GM23248 (cell line): ENCODE measurements around the gene EIF2S1. TPM values are rescaled to one million over a fixed set of nuclear protein-coding genes. Genes with fewer than 3 reads are reported as not detected.

ENCODE experiments used
- DNase-seq: peaks from one replicate; pipeline ENCODE4 v3.0.0-alpha.2; 2015
- H2AFZ ChIP-seq: fragments of 200-600 bp; sonication (generic); 2 replicates; pipeline ENCODE4 v1.6.1; 2016; ENCODE audit warnings: antibody characterized with exemption
- H3F3A ChIP-seq: fragments of 200-600 bp; sonication (generic); 2 replicates; pipeline ENCODE4 v1.6.1; 2016; ENCODE audit warnings: mild to moderate bottlenecking, antibody characterized with exemption, mixed run types; ENCODE audit not compliant: insufficient read depth
- H3K27ac ChIP-seq: fragments of 200-600 bp; sonication (generic); 2 replicates; pipeline ENCODE4 v1.5.1; 2016; ENCODE audit warnings: mild to moderate bottlenecking
- H3K27me3 ChIP-seq: fragments of 200-600 bp; sonication (generic); replicated peaks from 2 replicates; pipeline ENCODE4 v1.6.1; 2016; ENCODE audit warnings: mild to moderate bottlenecking; ENCODE audit not compliant: insufficient read depth
- H3K36me3 ChIP-seq: fragments of 200-600 bp; sonication (generic); 2 replicates; pipeline ENCODE4 v1.6.1; 2016; ENCODE audit warnings: low read depth, mild to moderate bottlenecking
- H3K4me1 ChIP-seq: fragments of 200-600 bp; sonication (generic); 2 replicates; pipeline ENCODE4 v1.6.1; 2016; ENCODE audit warnings: mild to moderate bottlenecking; ENCODE audit not compliant: insufficient read depth
- H3K4me2 ChIP-seq: fragments of 200-600 bp; sonication (generic); one replicate; pipeline ENCODE4 v1.6.1; 2016; ENCODE audit warnings: mild to moderate bottlenecking; ENCODE audit not compliant: unreplicated experiment
- H3K4me3 ChIP-seq: fragments of 200-600 bp; sonication (generic); 2 replicates; pipeline ENCODE4 v1.5.1; 2016; ENCODE audit warnings: mild to moderate bottlenecking
- H3K79me2 ChIP-seq: fragments of 200-600 bp; sonication (generic); 2 replicates; pipeline ENCODE4 v1.6.1; 2016; ENCODE audit warnings: mild to moderate bottlenecking; ENCODE audit not compliant: insufficient read depth
- H3K9ac ChIP-seq: fragments of 200-600 bp; sonication (generic); 2 replicates; pipeline ENCODE4 v1.6.1; 2016; ENCODE audit warnings: mild to moderate bottlenecking
- H3K9me2 ChIP-seq: fragments of 200-600 bp; sonication (generic); 2 replicates; pipeline ENCODE4 v1.6.1; 2016; ENCODE audit warnings: mixed run types, mild to moderate bottlenecking, moderate library complexity; ENCODE audit not compliant: insufficient read depth
- H3K9me3 ChIP-seq: fragments of 200-600 bp; sonication (generic); one replicate; pipeline ENCODE4 v1.6.1; 2017; ENCODE audit warnings: low read depth
- H4K20me1 ChIP-seq: fragments of 200-600 bp; sonication (generic); 2 replicates; pipeline ENCODE4 v1.6.0; 2016; ENCODE audit not compliant: insufficient read depth
- EZH2 ChIP-seq: fragments of 200-600 bp; sonication (generic); IDR thresholded peaks from 2 replicates; pipeline ENCODE4 v1.6.1; 2018; ENCODE audit warnings: antibody characterized with exemption, mild to moderate bottlenecking; ENCODE audit not compliant: insufficient read depth, poor library complexity, severe bottlenecking
- EZH2phosphoT487 ChIP-seq: fragments of 200-600 bp; sonication (generic); IDR thresholded peaks from 2 replicates; pipeline ENCODE4 v1.6.1; 2018; ENCODE audit warnings: antibody characterized with exemption, moderate library complexity, mild to moderate bottlenecking, low read depth; ENCODE audit not compliant: insufficient read depth
- WGBS, 2 experiments: methylation state at CpG; one replicate each; pipeline ENCODE4 v1.1.6; 2015 to 2017; ENCODE audit warnings: low lambda C conversion rate in 2 of 2, low coverage in 1 of 2; ENCODE audit errors: missing lambda C conversion rate in 2 of 2; 5-methylcytosine and 5-hydroxymethylcytosine counted together
- in situ Hi-C: fragments of 300-500 bp; cut with MboI; formaldehyde crosslinking; loops from 2 replicates; pipeline ENCODE4 v1.15.0; 2020
- polyA plus RNA-seq: library from polyadenylated mRNA; unstranded; fragments of >200 nt; fragmentation: Nextera tagmentation; extraction: Ambion mirVana; gene quantifications from 2 replicates; pipeline ENCODE4 v1.2.1, GENCODE V29; 2016
- total RNA-seq: library from RNA; depleted of rRNA; stranded (reverse); fragments of >200 nt; shearing (Covaris generic); gene quantifications from 2 replicates; pipeline ENCODE4 v1.2.3, GENCODE V29; 2014

Gene EIF2S1
- total and polyA plus RNA-seq, 2 experiments from 2014 or later, result 218 to 232 TPM

DNA sequence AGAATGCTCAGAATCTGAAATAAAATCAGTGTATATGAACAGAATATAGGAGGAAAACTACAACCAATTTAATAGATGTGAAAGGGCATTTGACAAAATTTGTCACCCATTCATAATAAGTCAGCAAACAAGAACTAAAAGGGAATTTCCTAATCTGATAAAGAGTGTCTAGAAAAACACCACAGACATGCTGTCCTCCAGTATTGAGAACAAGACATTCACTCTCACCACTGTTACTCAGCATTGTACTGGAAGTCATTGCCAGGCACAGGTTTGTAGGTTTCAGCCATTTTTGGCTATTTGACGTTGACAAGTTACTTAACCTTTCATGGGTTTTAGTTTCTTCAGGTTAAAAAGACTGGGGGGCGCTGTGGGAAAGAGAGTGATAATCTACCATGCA is 13.2 kb downstream of the EIF2S1 start:
- H3K79me2 ChIP-seq, result peaks cover 78% of the 10 kb centered on the region
- H3K27ac ChIP-seq, result no peak overlapping the region
- H3K27me3 ChIP-seq, result no peaks in the 10 kb centered on the region
- no peak for DNase-seq
- H3K9me2 ChIP-seq, result no peaks in the 10 kb centered on the region
- H3K36me3 ChIP-seq, result peaks cover 88% of the 10 kb centered on the region
- H3K9ac ChIP-seq, result no peak overlapping the region
- in situ Hi-C loops, result no loop called here
- H3K4me3 ChIP-seq, result no peak overlapping the region
- no peak overlapping the region for H3K4me2 ChIP-seq
- TF ChIP-seq EZH2 (no peak), EZH2phosphoT487 (no peak)
- H2AFZ ChIP-seq, result no peak overlapping the region
- H3F3A ChIP-seq, result peaks cover 4% of the 10 kb centered on the region; the same call in 1 of the 2 replicates
- H3K4me1 ChIP-seq, result peaks cover 3% of the 10 kb centered on the region; the same call in 1 of the 2 replicates
- 95 to 98% methylated on average over 2 of the region's 2 CpGs for WGBS, 2 experiments
- no peaks in the 10 kb centered on the region for H4K20me1 ChIP-seq
- H3K9me3 ChIP-seq, result no peaks in the 10 kb centered on the region

DNA sequence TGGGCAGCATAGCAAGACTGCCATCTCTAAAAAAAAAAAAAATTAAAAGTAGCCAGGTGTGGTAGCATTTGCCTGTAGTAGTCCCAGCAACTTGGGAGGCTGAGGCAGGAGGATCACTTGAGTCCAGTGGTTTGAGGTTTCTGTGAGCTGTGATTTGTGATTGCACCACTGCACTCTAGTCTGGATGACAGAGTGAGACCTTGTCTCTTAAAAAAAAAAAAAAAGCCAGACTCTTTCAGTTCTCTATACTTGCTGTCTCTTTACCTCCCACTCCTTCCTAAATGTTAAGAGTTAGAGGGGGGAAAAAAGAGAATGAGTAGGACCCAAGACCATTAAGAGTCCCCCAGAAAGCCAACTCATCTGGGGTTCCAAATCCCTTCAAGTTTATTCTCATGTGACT is 17.8 kb downstream of the EIF2S1 start:
- Histone ChIP-seq H3K79me2 (peaks cover 57% of the 10 kb centered on the region), H3K27me3 (no peaks in the 10 kb centered on the region), H3K9me2 (no peaks in the 10 kb centered on the region), H3K4me2 (no peak overlapping the region), H3K9ac (no peak overlapping the region), H3K4me3 (no peak overlapping the region), H4K20me1 (no peaks in the 10 kb centered on the region), H3F3A (peaks cover 13% of the 10 kb centered on the region), H3K4me1 (no peaks in the 10 kb centered on the region), H2AFZ (no peak overlapping the region), H3K9me3 (no peaks in the 10 kb centered on the region), H3K36me3 (peaks cover 86% of the 10 kb centered on the region), H3K27ac (no peak overlapping the region)
- in situ Hi-C loops, result no loop called here
- DNase-seq, result no peak
- TF ChIP-seq EZH2, result no peak
- no peak for TF ChIP-seq EZH2phosphoT487

DNA sequence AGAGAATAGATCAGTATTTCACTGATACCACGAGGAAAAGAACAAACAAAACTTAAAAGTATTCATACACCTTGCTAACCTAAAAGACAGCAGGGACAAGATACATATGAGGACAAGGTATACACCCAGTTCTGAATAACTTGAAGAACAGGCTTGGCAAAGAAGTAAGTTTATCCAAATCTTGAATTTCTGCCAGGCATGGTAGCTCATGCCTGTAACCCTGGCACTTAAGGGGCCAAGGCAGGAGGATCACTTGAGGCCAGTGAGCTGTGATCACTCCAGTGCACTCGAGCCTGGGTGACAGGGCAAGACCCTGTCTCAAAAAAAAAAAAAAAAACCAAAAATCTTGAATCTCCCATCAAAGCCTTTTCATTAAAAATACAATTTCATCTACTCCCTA is 25.0 kb downstream of the EIF2S1 start:
- H3K36me3 ChIP-seq, result peaks cover 66% of the 10 kb centered on the region
- TF ChIP-seq EZH2phosphoT487 (no peak), EZH2 (no peak)
- H3K4me1 ChIP-seq, result no peaks in the 10 kb centered on the region
- no peak for DNase-seq
- no peak overlapping the region for H3K9ac ChIP-seq
- WGBS, 2 experiments, result 99 to 100% methylated on average over 2 of the region's 2 CpGs
- H3K9me2 ChIP-seq, result no peaks in the 10 kb centered on the region
- no peaks in the 10 kb centered on the region for H4K20me1 ChIP-seq
- H3K4me2 ChIP-seq, result no peak overlapping the region
- peaks cover 60% of the 10 kb centered on the region for H3F3A ChIP-seq
- in situ Hi-C loops, result no loop called here
- H3K9me3 ChIP-seq, result no peaks in the 10 kb centered on the region
- no peak overlapping the region for H3K27ac ChIP-seq
- H3K27me3 ChIP-seq, result no peaks in the 10 kb centered on the region
- H3K4me3 ChIP-seq, result no peak overlapping the region
- H2AFZ ChIP-seq, result no peak overlapping the region
- H3K79me2 ChIP-seq, result peaks cover 12% of the 10 kb centered on the region; the same call in 1 of the 2 replicates

DNA sequence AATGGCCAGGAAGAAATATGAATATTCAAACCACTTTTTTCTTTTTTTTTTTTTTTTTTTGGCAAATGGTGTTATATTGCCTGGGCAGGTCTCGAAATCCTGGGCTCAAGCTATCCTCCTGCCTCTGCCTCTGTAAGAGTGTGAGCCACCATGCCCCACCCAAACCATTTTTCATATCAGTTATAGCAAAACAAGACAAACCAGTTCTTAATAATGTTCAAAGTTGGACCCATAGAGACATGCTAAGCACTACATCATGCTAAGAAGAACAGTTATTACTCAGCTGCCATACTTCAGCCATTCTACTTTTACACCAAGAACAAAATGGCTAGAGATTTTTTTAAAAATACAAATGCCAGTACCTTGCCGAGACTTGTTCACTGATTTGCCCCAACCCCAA is 25.5 kb downstream of the EIF2S1 start:
- Histone ChIP-seq H3K36me3 (peaks cover 61% of the 10 kb centered on the region), H3F3A (peaks cover 58% of the 10 kb centered on the region), H3K27ac (no peak overlapping the region), H3K4me3 (no peak overlapping the region), H4K20me1 (no peaks in the 10 kb centered on the region), H3K4me1 (no peaks in the 10 kb centered on the region), H3K9ac (no peak overlapping the region), H3K9me3 (no peaks in the 10 kb centered on the region), H3K9me2 (no peaks in the 10 kb centered on the region), H2AFZ (no peak overlapping the region), H3K27me3 (no peaks in the 10 kb centered on the region), H3K79me2 (peaks cover 7% of the 10 kb centered on the region; the same call in 1 of the 2 replicates), H3K4me2 (no peak overlapping the region)
- DNase-seq, result no peak
- WGBS, 2 experiments, result 95 to 98% methylated on average over 2 of the region's 2 CpGs
- no peak for TF ChIP-seq EZH2
- no peak for TF ChIP-seq EZH2phosphoT487
- in situ Hi-C loops, result no loop called here

DNA sequence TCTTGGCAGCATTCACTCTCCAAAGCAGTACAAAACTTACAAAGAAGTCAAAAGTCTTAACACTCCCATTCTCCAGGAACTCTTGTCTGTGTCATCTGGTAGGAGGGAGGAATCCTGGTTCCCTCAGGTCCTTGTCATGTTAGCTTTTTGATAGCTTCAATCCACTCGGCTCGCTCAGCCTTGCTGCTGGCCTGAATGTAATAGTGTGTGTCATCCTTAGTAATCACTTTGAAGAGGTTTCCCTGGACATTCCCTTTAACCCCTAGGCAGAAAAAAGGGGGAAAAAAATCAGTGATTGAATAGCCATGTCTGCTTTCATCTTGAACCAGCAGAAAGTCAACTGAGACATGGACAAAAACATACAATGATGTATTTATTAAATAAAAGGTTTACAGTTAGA is 27.1 kb downstream of the EIF2S1 start:
- peaks cover 45% of the 10 kb centered on the region for H3K36me3 ChIP-seq
- peaks cover 47% of the 10 kb centered on the region for H3F3A ChIP-seq
- H4K20me1 ChIP-seq, result no peaks in the 10 kb centered on the region
- H2AFZ ChIP-seq, result no peak overlapping the region
- H3K4me3 ChIP-seq, result no peak overlapping the region
- no peak overlapping the region for H3K27ac ChIP-seq
- no peaks in the 10 kb centered on the region for H3K9me2 ChIP-seq
- H3K79me2 ChIP-seq, result no peaks in the 10 kb centered on the region
- in situ Hi-C loops, result no loop called here
- H3K27me3 ChIP-seq, result no peaks in the 10 kb centered on the region
- H3K9me3 ChIP-seq, result no peaks in the 10 kb centered on the region
- DNase-seq, result peak; percentile 48
- no peak for TF ChIP-seq EZH2phosphoT487
- no peak for TF ChIP-seq EZH2
- 16 to 18% methylated on average over 2 of the region's 2 CpGs for WGBS, 2 experiments
- no peak overlapping the region for H3K9ac ChIP-seq
- H3K4me2 ChIP-seq, result no peak overlapping the region
- no peaks in the 10 kb centered on the region for H3K4me1 ChIP-seq
